Stomach (tissue), 9 donors: Measurements from ENCODE around the gene ANKS1B. TPM values are rescaled to one million over a fixed set of nuclear protein-coding genes. Genes with fewer than 3 reads are reported as not detected.

ENCODE experiments used
- DNase-seq, 2 donors: peaks; one replicate each; pipeline versions ENCODE4 v3.0.0 to v3.0.0-alpha.2; 2013 to 2019
- H3K27ac ChIP-seq, 5 donors: fragments of 200-600 bp in 4 of 5; sonication (generic) in 4 of 5; one replicate each; pipeline ENCODE4 v1.5.1; 2013 to 2019; ENCODE audit warnings: mild to moderate bottlenecking in 1 of 5, moderate library complexity in 1 of 5
- H3K27me3 ChIP-seq, 3 donors: fragments of 200-600 bp; sonication (generic); one replicate each; pipeline ENCODE4 v1.5.1; 2017 to 2019; ENCODE audit warnings: mixed run types in 1 of 3
- H3K36me3 ChIP-seq, 4 donors: fragments of 200-600 bp; sonication (generic); 1 replicate in 3 of 4; 2 replicates in 1 of 4; pipeline ENCODE4 v1.5.1; 2016 to 2019
- H3K4me1 ChIP-seq, 4 donors: fragments of 200-600 bp; sonication (generic); one replicate each; pipeline ENCODE4 v1.5.1; 2016 to 2019
- H3K4me3 ChIP-seq, 4 donors: fragments of 200-600 bp; sonication (generic) in 3 of 4; one replicate each; pipeline ENCODE4 v1.5.1; 2016 to 2019; ENCODE audit warnings: mild to moderate bottlenecking in 1 of 4
- H3K9me3 ChIP-seq, 4 donors: fragments of 200-600 bp; sonication (generic); one replicate each; pipeline ENCODE4 v1.5.1; 2016 to 2019
- EP300 ChIP-seq: sonication (generic); formaldehyde crosslinking; IDR thresholded peaks from one replicate; pipeline ENCODE4 v1.6.1; 2017; ENCODE audit warnings: antibody characterized with exemption
- POLR2A ChIP-seq, 4 donors: fragments of 450-650 bp; IDR thresholded peaks; one replicate each; pipeline ENCODE4 v1.6.1; 2016; ENCODE audit warnings: antibody characterized with exemption in 4 of 4, control low read depth in 2 of 4, mild to moderate bottlenecking in 1 of 4, moderate library complexity in 1 of 4
- POLR2AphosphoS5 ChIP-seq, 3 donors: sonication (generic); formaldehyde crosslinking; IDR thresholded peaks; one replicate each; pipeline ENCODE4 v1.6.1; 2016; ENCODE audit warnings: antibody characterized with exemption in 3 of 3
- WGBS, 5 donors: extraction: QIAGEN DNeasy Blood & Tissue Kit in 3 of 5; methylation state at CpG; one replicate each; pipeline versions ENCODE4 v1.1.5 to v1.1.7; 2013 to 2018; 5-methylcytosine and 5-hydroxymethylcytosine counted together
- intact Hi-C: fragments of 100-400 bp; cut with DNase I; formaldehyde crosslinking; loops from one replicate; pipeline ENCODE4 v1.15.1; 2023; ENCODE audit warnings: low total_unique reads
- polyA plus RNA-seq, 3 donors: library from polyadenylated mRNA; stranded (reverse); fragments of 200-250 nt; gene quantifications; one replicate each; pipeline ENCODE4 v1.2.3, GENCODE V29; 2013
- total RNA-seq, 5 donors: library from RNA; depleted of rRNA; stranded (reverse); fragments of >200 nt; gene quantifications; one replicate each; pipeline versions ENCODE4 v1.1.0 to v1.2.3, GENCODE V29; 2014 to 2016
- TF ChIP-seq, protein P1 (sequence below), 7 experiments: fragments of 450-650 bp in 4 of 7; fragments of 200-600 bp in 3 of 7; sonication (generic) in 3 of 7; IDR thresholded peaks; one replicate each; pipeline ENCODE4 v1.5.1; 2016 to 2019; ENCODE audit warnings: antibody characterized with exemption in 7 of 7, control low read depth in 2 of 7, mild to moderate bottlenecking in 1 of 7
- donor health status: healthy with polysubstance abuse.
- donor health status: Bipolar disorder and iron deficiency.
- donor health status: healthy.

ANKS1B gene
- total and polyA plus RNA-seq, 8 donors, result 0.73 to 26.8 (median 2.2) TPM; not detected in 2

GRCh38 chr12:99059824-99060511 is 924.8 kb downstream of the ANKS1B start:
- WGBS, 5 donors, result 56 to 69% (median 65%) methylated on average over 9 of the region's 9 CpGs
- TF ChIP-seq POLR2AphosphoS5 (IDR thresholded peaks at IDR 0.05) (no peak), EP300 (no peak), POLR2A (IDR thresholded peaks at IDR 0.05) (no peak)
- TF ChIP-seq, protein P1, sequence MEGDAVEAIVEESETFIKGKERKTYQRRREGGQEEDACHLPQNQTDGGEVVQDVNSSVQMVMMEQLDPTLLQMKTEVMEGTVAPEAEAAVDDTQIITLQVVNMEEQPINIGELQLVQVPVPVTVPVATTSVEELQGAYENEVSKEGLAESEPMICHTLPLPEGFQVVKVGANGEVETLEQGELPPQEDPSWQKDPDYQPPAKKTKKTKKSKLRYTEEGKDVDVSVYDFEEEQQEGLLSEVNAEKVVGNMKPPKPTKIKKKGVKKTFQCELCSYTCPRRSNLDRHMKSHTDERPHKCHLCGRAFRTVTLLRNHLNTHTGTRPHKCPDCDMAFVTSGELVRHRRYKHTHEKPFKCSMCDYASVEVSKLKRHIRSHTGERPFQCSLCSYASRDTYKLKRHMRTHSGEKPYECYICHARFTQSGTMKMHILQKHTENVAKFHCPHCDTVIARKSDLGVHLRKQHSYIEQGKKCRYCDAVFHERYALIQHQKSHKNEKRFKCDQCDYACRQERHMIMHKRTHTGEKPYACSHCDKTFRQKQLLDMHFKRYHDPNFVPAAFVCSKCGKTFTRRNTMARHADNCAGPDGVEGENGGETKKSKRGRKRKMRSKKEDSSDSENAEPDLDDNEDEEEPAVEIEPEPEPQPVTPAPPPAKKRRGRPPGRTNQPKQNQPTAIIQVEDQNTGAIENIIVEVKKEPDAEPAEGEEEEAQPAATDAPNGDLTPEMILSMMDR (IDR thresholded peaks at IDR 0.05), result no peak
- no peaks in the 10 kb centered on the region for H3K4me1 ChIP-seq
- H3K4me3 ChIP-seq, result no peak overlapping the region
- no peak overlapping the region for H3K27ac ChIP-seq
- intact Hi-C loops, result no loop called here
- H3K9me3 ChIP-seq, result no peaks in the 10 kb centered on the region
- H3K27me3 ChIP-seq, result no peaks in the 10 kb centered on the region
- DNase-seq, result peak in 1 of 2 donors; percentile 71
- no peaks in the 10 kb centered on the region for H3K36me3 ChIP-seq

DNA sequence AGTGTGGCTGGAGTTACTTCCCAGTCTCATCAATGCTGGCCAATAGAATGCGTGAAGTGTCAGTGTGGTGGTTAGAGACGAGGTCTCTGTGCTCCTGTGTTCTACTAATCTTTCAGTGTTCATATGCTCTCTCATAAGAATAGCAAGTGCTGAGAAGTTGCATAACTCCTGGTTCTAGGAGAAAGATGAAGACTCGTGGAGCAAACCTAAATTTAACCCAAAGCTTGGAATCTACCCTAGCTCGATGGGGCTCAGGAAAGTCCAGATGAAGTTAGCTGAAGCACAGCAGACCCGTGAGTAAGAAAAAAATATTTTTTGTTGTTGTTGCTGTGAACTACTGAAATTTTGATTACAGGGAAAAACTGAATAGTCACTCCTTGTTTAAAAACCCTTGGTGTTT is 927.1 kb downstream of the ANKS1B start:
- intact Hi-C loops, result no loop called here
- no peak overlapping the region for H3K27ac ChIP-seq
- 73 to 81% (median 77%) methylated on average over 5 of the region's 5 CpGs for WGBS, 5 donors

GRCh38 chr12:99056186-99056585 is 928.5 kb downstream of the ANKS1B start:
- 63 to 81% (median 68%) methylated on average over 1 of the region's 1 CpG for WGBS, 5 donors
- no peak overlapping the region for H3K4me3 ChIP-seq
- H3K4me1 ChIP-seq, result no peaks in the 10 kb centered on the region
- no peak for DNase-seq
- H3K27ac ChIP-seq, result no peak overlapping the region
- H3K36me3 ChIP-seq, result no peaks in the 10 kb centered on the region
- intact Hi-C loops, result no loop called here
- no peaks in the 10 kb centered on the region for H3K9me3 ChIP-seq
- TF ChIP-seq POLR2A (IDR thresholded peaks at IDR 0.05), result no peak
- TF ChIP-seq, protein P1 (IDR thresholded peaks at IDR 0.05), result no peak
- H3K27me3 ChIP-seq, result no peaks in the 10 kb centered on the region

More for the DNA sequence above, 927.1 kb downstream of the ANKS1B start:
- Histone ChIP-seq H3K4me3 (no peak overlapping the region), H3K36me3 (no peaks in the 10 kb centered on the region), H3K27me3 (no peaks in the 10 kb centered on the region), H3K4me1 (no peaks in the 10 kb centered on the region), H3K9me3 (no peaks in the 10 kb centered on the region)
- TF ChIP-seq, protein P1 (IDR thresholded peaks at IDR 0.05), result no peak
- TF ChIP-seq EP300 (no peak), POLR2AphosphoS5 (IDR thresholded peaks at IDR 0.05) (no peak), POLR2A (IDR thresholded peaks at IDR 0.05) (no peak)
- DNase-seq, result no peak

DNA sequence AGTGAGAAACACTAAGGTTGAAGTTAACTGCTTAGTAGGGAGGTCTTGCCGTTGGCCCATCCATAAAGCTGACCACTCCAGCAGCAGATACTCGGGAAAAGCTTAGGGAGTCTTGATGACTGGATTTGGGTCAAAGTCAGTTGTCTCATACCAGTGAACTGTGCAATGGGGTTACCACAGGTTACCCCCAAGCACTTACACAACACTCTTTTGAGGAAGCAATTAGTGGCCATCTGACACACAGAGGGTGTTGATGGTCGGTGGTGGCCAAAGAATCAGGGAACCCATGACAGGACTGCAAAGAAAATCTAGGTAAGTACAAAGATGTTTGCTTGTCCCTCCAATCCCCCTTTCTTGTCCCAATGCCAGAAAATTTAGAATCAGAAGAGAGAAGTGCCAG is 929.4 kb downstream of the ANKS1B start:
- 75 to 94% (median 83%) methylated on average over 3 of the region's 3 CpGs for WGBS, 5 donors
- intact Hi-C loops, result no loop called here

More for the DNA sequence above, 929.4 kb downstream of the ANKS1B start:
- no peaks in the 10 kb centered on the region for H3K4me1 ChIP-seq
- no peak overlapping the region for H3K4me3 ChIP-seq
- no peak for DNase-seq
- H3K27ac ChIP-seq, result no peak overlapping the region
- TF ChIP-seq POLR2AphosphoS5 (IDR thresholded peaks at IDR 0.05) (no peak), POLR2A (IDR thresholded peaks at IDR 0.05) (no peak), EP300 (no peak)
- TF ChIP-seq, protein P1 (IDR thresholded peaks at IDR 0.05), result no peak
- no peaks in the 10 kb centered on the region for H3K27me3 ChIP-seq
- no peaks in the 10 kb centered on the region for H3K9me3 ChIP-seq
- no peaks in the 10 kb centered on the region for H3K36me3 ChIP-seq
